ENCODE results near the gene ASXL2. TPM values are rescaled to one million over a fixed set of nuclear protein-coding genes. Genes with fewer than 3 reads are reported as not detected.

ASXL2 gene
- total RNA-seq, 1 experiment from 2014 or later, result 34.0 TPM

GRCh38 chr2:25845843-25846505, 32.3 kb downstream of the ASXL2 start:
- Mint-ChIP-seq H3K36me3 (ENCODE audit: insufficient read depth, unreplicated experiment) (peaks cover 31% of the 10 kb centered on the region), H3K27me3 (ENCODE audit: insufficient read depth, unreplicated experiment) (no peaks in the 10 kb centered on the region), H3K4me1 (ENCODE audit: insufficient read depth, unreplicated experiment) (no peaks in the 10 kb centered on the region), H3K27ac (ENCODE audit: low read depth, unreplicated experiment) (no peak overlapping the region), H3K9me3 (ENCODE audit: unreplicated experiment) (no peaks in the 10 kb centered on the region), H3K4me3 (ENCODE audit: unreplicated experiment) (no peak overlapping the region)
- no peak for TF ChIP-seq CTCF (IDR thresholded peaks at IDR 0.05; ENCODE audit: unreplicated experiment)
- BruUV-seq (replicated peaks), result no TSS peak
- ChIA-PET POLR2A (interaction anchor here (0.7 to 0.9 kb wide), 2 partner anchors 9 to 10 kb away, joined by 3 read pairs; no protein-coding TSS in a partner anchor), CTCF (interaction anchor here (0.5 to 1.5 kb wide), 3 partner anchors 15 to 740 kb away, joined by 3 to 5 read pairs (median 5); no protein-coding TSS in a partner anchor)
- intact Hi-C loops (cut with micrococcal nuclease), result no loop called here
- no peak for DNase-seq (ENCODE audit: unreplicated experiment)

GRCh38 chr2:25844089-25844488, 34.2 kb downstream of the ASXL2 start:
- no peak overlapping the region for H3K27ac Mint-ChIP-seq (ENCODE audit: low read depth, unreplicated experiment)
- intact Hi-C loops (cut with micrococcal nuclease), result no loop called here
- peaks cover 34% of the 10 kb centered on the region for H3K36me3 Mint-ChIP-seq (ENCODE audit: insufficient read depth, unreplicated experiment)
- H3K4me1 Mint-ChIP-seq (ENCODE audit: insufficient read depth, unreplicated experiment), result no peaks in the 10 kb centered on the region
- ChIA-PET POLR2A (interaction anchor here (0.6 to 0.7 kb wide), 2 partner anchors 103 to 343 kb away, joined by 3 read pairs; no protein-coding TSS in a partner anchor), CTCF (interaction anchor here (1.5 kb wide), 1 partner anchor 9 kb away, joined by 4 read pairs; no protein-coding TSS in a partner anchor)
- TF ChIP-seq CTCF (IDR thresholded peaks at IDR 0.05; ENCODE audit: unreplicated experiment), result no peak
- BruUV-seq (replicated peaks), result no TSS peak
- H3K27me3 Mint-ChIP-seq (ENCODE audit: insufficient read depth, unreplicated experiment), result no peaks in the 10 kb centered on the region
- no peak overlapping the region for H3K4me3 Mint-ChIP-seq (ENCODE audit: unreplicated experiment)
- H3K9me3 Mint-ChIP-seq (ENCODE audit: unreplicated experiment), result no peaks in the 10 kb centered on the region
- peak; percentile 56 for DNase-seq (ENCODE audit: unreplicated experiment)

GRCh38 chr2:25842155-25842554, 36.1 kb downstream of the ASXL2 start:
- no peak for TF ChIP-seq CTCF (IDR thresholded peaks at IDR 0.05; ENCODE audit: unreplicated experiment)
- Mint-ChIP-seq H3K4me3 (ENCODE audit: unreplicated experiment) (no peak overlapping the region), H3K4me1 (ENCODE audit: insufficient read depth, unreplicated experiment) (no peaks in the 10 kb centered on the region), H3K9me3 (ENCODE audit: unreplicated experiment) (no peaks in the 10 kb centered on the region), H3K27me3 (ENCODE audit: insufficient read depth, unreplicated experiment) (no peaks in the 10 kb centered on the region), H3K36me3 (ENCODE audit: insufficient read depth, unreplicated experiment) (peaks cover 34% of the 10 kb centered on the region), H3K27ac (ENCODE audit: low read depth, unreplicated experiment) (peak overlapping the region; percentile 27)
- ChIA-PET CTCF (interaction anchor here (3.3 kb wide), 1 partner anchor 10 kb away, joined by 30 read pairs; no protein-coding TSS in a partner anchor), POLR2A (no interaction called here)
- BruUV-seq (replicated peaks), result no TSS peak
- intact Hi-C loops (cut with micrococcal nuclease), result no loop called here
- DNase-seq (ENCODE audit: unreplicated experiment), result no peak

GRCh38 chr2:25838152-25838756, 40.0 kb downstream of the ASXL2 start:
- H3K4me1 Mint-ChIP-seq (ENCODE audit: insufficient read depth, unreplicated experiment), result no peaks in the 10 kb centered on the region
- BruUV-seq (replicated peaks), result no TSS peak
- H3K36me3 Mint-ChIP-seq (ENCODE audit: insufficient read depth, unreplicated experiment), result peaks cover 27% of the 10 kb centered on the region
- H3K27ac Mint-ChIP-seq (ENCODE audit: low read depth, unreplicated experiment), result no peak overlapping the region
- no peak overlapping the region for H3K4me3 Mint-ChIP-seq (ENCODE audit: unreplicated experiment)
- no peak for DNase-seq (ENCODE audit: unreplicated experiment)
- H3K27me3 Mint-ChIP-seq (ENCODE audit: insufficient read depth, unreplicated experiment), result no peaks in the 10 kb centered on the region
- ChIA-PET POLR2A (interaction anchor here (0.9 kb wide), 2 partner anchors 14 to 136 kb away, joined by 3 read pairs; no protein-coding TSS in a partner anchor), CTCF (interaction anchor here (1.0 to 2.4 kb wide), 2 partner anchors 13 to 15 kb away, joined by 4 to 9 read pairs; no protein-coding TSS in a partner anchor)
- TF ChIP-seq CTCF (IDR thresholded peaks at IDR 0.05; ENCODE audit: unreplicated experiment), result no peak
- no peaks in the 10 kb centered on the region for H3K9me3 Mint-ChIP-seq (ENCODE audit: unreplicated experiment)
- intact Hi-C loops (cut with micrococcal nuclease), result no loop called here
